Measurements from ENCODE around the gene RFPL1.

Gene RFPL1

GRCh38 chr22:29427176-29427760 lies 11.1 kb upstream of the RFPL1 start:
- DNase-seq (ENCODE audit: low read depth): no peak
- TF ChIP-seq CTCF (IDR thresholded peaks at IDR 0.05; ENCODE audit: low read depth, low read length, missing control alignments): no peak
- H3K4me3 ChIP-seq (ENCODE audit: low read depth, low read length): no peak overlapping the region

- H3K4me3 ChIP-seq (ENCODE audit: low read depth, low read length): no peak overlapping the region
- no peak for DNase-seq (ENCODE audit: low read depth)
- no peak for TF ChIP-seq CTCF (IDR thresholded peaks at IDR 0.05; ENCODE audit: low read depth, low read length, missing control alignments)
Observed at GRCh38 chr22:29431986-29432385, 6.4 kb upstream of the RFPL1 start.

GRCh38 chr22:29433856-29434255 lies 4.5 kb upstream of the RFPL1 start:
- no peak for DNase-seq (ENCODE audit: low read depth)
- H3K4me3 ChIP-seq (ENCODE audit: low read depth, low read length): no peak overlapping the region
- no peak for TF ChIP-seq CTCF (IDR thresholded peaks at IDR 0.05; ENCODE audit: low read depth, low read length, missing control alignments)

GRCh38 chr22:29434288-29434687 lies 4.1 kb upstream of the RFPL1 start:
- no peak for TF ChIP-seq CTCF (IDR thresholded peaks at IDR 0.05; ENCODE audit: low read depth, low read length, missing control alignments)
- H3K4me3 ChIP-seq (ENCODE audit: low read depth, low read length): no peak overlapping the region
- DNase-seq (ENCODE audit: low read depth): no peak

GRCh38 chr22:29435236-29436136 lies 2.9 kb upstream of the RFPL1 start:
- no peak for TF ChIP-seq CTCF (IDR thresholded peaks at IDR 0.05; ENCODE audit: low read depth, low read length, missing control alignments)
- no peak for DNase-seq (ENCODE audit: low read depth)

GRCh38 chr22:29442976-29443375 lies 4.6 kb downstream of the RFPL1 start:
- H3K4me3 ChIP-seq (ENCODE audit: low read depth, low read length): no peak overlapping the region
- no peak for TF ChIP-seq CTCF (IDR thresholded peaks at IDR 0.05; ENCODE audit: low read depth, low read length, missing control alignments)
- no peak for DNase-seq (ENCODE audit: low read depth)

More at GRCh38 chr22:29435236-29436136, 2.9 kb upstream of the RFPL1 start:
- H3K4me3 ChIP-seq (ENCODE audit: low read depth, low read length): no peak overlapping the region
